Activated T-helper 1 cell treated with anti-CD3 and anti-CD28 coated beads, Interleukin-2, amount 50 U/mL, for 16 hours (primary cell): ENCODE measurements around the gene SLC6A6.

ENCODE experiments used
- DNase-seq, 2 donors: peaks; one replicate each; pipeline ENCODE4 v3.0.0-alpha.2; 2020; ENCODE audit warnings: low read depth in 1 of 2, low spot score in 1 of 2

The SLC6A6 gene

GRCh38 chr3:14517601-14518431 is 115.4 kb downstream of the SLC6A6 start:
- no peak for DNase-seq

GRCh38 chr3:14518432-14518802 is 116.0 kb downstream of the SLC6A6 start:
- no peak for DNase-seq

- DNase-seq, result no peak
Observed at GRCh38 chr3:14518893-14519292, 116.5 kb downstream of the SLC6A6 start.

GRCh38 chr3:14519406-14519805 is 117.0 kb downstream of the SLC6A6 start:
- DNase-seq, result no peak

- DNase-seq, result no peak
Observed at GRCh38 chr3:14520149-14520548, 117.7 kb downstream of the SLC6A6 start.

- DNase-seq, result no peak
Observed at GRCh38 chr3:14520967-14521366, 118.6 kb downstream of the SLC6A6 start.

GRCh38 chr3:14521611-14522010 is 119.2 kb downstream of the SLC6A6 start:
- no peak for DNase-seq

- DNase-seq, result no peak
Observed at GRCh38 chr3:14522129-14522691, 119.8 kb downstream of the SLC6A6 start.

- DNase-seq, result no peak
Observed at GRCh38 chr3:14522768-14523167, 120.4 kb downstream of the SLC6A6 start.

GRCh38 chr3:14523792-14524191 is 121.4 kb downstream of the SLC6A6 start:
- no peak for DNase-seq

GRCh38 chr3:14524311-14524711 is 121.9 kb downstream of the SLC6A6 start:
- no peak for DNase-seq

GRCh38 chr3:14524920-14525660 is 122.7 kb downstream of the SLC6A6 start:
- DNase-seq, result no peak

GRCh38 chr3:14525685-14526631 is 123.6 kb downstream of the SLC6A6 start:
- DNase-seq, result no peak

GRCh38 chr3:14528081-14528480 is 125.7 kb downstream of the SLC6A6 start:
- DNase-seq, result no peak

GRCh38 chr3:14531856-14532395 is 129.5 kb downstream of the SLC6A6 start:
- no peak for DNase-seq

GRCh38 chr3:14532691-14533456 is 130.5 kb downstream of the SLC6A6 start:
- DNase-seq, result no peak

- no peak for DNase-seq
Observed at GRCh38 chr3:14533457-14533958, 131.1 kb downstream of the SLC6A6 start.

GRCh38 chr3:14534516-14535191 is 132.2 kb downstream of the SLC6A6 start:
- DNase-seq, result no peak

- DNase-seq, result no peak
Observed at GRCh38 chr3:14535616-14536015, 133.2 kb downstream of the SLC6A6 start.
